Neural cell (in vitro differentiated cells): Measurements from ENCODE around the gene KRTAP10-6.
"Not testable (repeated sequence)": the region's sequence is repeated elsewhere in the genome, so short reads cannot be mapped to it uniquely, and the experiment has no call there.

ENCODE experiments used
- CTCF ChIP-seq: fragments of 450-650 bp; IDR thresholded peaks from 2 replicates; pipeline ENCODE4 v1.5.1; 2014; ENCODE audit warnings: antibody characterized with exemption, mild to moderate bottlenecking, moderate library complexity; ENCODE audit not compliant: poor library complexity, severe bottlenecking
- EP300 ChIP-seq: fragments of 450-650 bp; conservative IDR thresholded peaks from 2 replicates; pipeline ENCODE4 v1.6.1; 2014; ENCODE audit warnings: antibody characterized with exemption, mild to moderate bottlenecking, moderate library complexity; ENCODE audit not compliant: poor library complexity, severe bottlenecking
- TAF1 ChIP-seq: IDR thresholded peaks from 2 replicates; pipeline ENCODE4 v1.6.1; 2012; ENCODE audit warnings: low read depth

GRCh38 chr21:44590897-44591800, 1.2 kb downstream of the KRTAP10-6 start:
- not testable (repeated sequence) for TF ChIP-seq CTCF, TAF1, EP300
